Loucy (cell line): ENCODE results near the gene NDUFS1.

Source experiments
- EZH2phosphoT487 ChIP-seq: fragments of 200-600 bp; IDR thresholded peaks from 2 replicates; pipeline ENCODE4 v1.6.1; 2018; ENCODE audit warnings: antibody characterized with exemption, mild to moderate bottlenecking, moderate library complexity, borderline replicate concordance
- TF ChIP-seq, protein P1 (sequence below): fragments of 200-600 bp; sonication (generic); conservative IDR thresholded peaks from 2 replicates; pipeline ENCODE4 v1.5.1; 2014; ENCODE audit warnings: mild to moderate bottlenecking, antibody characterized with exemption, low read length

DNA sequence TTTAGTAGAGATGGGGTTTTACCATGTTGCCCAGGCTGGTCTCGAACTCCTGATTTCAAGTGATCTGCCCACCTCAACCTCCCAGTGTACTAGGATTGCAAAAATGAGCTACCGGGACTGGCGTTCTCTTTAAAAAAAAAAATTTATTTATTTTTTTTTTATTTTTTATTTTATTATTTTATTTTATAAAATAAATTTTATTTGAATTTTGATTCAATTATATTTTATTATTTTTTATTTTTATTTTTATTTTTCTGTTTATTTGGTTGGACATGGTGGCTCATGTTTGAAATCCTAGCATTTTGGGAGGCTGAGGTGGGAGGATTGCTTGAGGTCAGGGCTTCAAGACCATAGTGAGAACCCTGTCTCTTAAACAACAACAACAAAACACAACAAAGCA is 32.9 kb upstream of the NDUFS1 start:
- TF ChIP-seq, protein P1, sequence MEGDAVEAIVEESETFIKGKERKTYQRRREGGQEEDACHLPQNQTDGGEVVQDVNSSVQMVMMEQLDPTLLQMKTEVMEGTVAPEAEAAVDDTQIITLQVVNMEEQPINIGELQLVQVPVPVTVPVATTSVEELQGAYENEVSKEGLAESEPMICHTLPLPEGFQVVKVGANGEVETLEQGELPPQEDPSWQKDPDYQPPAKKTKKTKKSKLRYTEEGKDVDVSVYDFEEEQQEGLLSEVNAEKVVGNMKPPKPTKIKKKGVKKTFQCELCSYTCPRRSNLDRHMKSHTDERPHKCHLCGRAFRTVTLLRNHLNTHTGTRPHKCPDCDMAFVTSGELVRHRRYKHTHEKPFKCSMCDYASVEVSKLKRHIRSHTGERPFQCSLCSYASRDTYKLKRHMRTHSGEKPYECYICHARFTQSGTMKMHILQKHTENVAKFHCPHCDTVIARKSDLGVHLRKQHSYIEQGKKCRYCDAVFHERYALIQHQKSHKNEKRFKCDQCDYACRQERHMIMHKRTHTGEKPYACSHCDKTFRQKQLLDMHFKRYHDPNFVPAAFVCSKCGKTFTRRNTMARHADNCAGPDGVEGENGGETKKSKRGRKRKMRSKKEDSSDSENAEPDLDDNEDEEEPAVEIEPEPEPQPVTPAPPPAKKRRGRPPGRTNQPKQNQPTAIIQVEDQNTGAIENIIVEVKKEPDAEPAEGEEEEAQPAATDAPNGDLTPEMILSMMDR, result no peak
- no peak for TF ChIP-seq EZH2phosphoT487
